ENCODE measurements around the gene EGFLAM.

DNA sequence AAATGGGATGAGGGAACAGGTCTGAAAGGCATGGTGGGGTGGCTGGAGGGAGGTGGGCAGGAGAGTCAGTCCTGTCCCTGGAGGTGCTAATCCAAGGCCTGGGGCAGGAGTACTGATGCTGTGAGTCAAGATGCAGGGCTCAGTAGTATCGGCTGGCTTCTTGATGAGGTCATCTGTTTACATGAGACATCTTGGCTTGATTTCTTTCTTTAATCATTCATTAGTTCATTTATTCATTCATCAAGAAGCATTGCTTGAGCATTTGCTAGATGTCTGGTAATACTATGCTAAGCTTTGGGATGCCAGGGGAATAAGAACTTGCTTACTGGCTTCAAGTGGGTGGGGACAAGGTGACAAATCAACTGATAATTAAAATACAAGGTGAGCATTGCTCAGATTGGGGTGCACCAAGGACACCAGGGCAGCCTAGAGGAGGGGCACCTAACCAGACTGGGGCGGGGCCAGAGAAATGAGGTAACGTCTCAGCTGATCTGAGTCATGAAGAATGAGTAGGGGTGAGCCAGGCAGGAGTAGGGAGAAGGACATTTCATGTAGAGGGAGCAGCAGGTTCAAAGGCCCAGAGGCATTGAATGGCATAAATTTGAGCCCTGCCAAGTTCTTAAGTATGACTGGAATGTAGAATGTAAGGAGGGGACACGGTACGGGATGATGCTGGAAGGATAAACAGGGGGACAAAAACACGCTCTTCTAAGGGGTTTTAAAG is 88.8 kb downstream of the EGFLAM start:
- TF ChIP-seq TAF1 (IDR thresholded peaks at IDR 0.05; ENCODE audit: low read depth) (no peak), REST (IDR thresholded peaks at IDR 0.05; ENCODE audit: borderline replicate concordance) (no peak), EP300 (conservative IDR thresholded peaks at IDR 0.05; ENCODE audit: poor library complexity, severe bottlenecking) (no peak), SMC3 (conservative IDR thresholded peaks at IDR 0.05; ENCODE audit: poor library complexity) (no peak), POLR2AphosphoS5 (IDR thresholded peaks at IDR 0.05) (no peak)
- TF ChIP-seq, protein P1, sequence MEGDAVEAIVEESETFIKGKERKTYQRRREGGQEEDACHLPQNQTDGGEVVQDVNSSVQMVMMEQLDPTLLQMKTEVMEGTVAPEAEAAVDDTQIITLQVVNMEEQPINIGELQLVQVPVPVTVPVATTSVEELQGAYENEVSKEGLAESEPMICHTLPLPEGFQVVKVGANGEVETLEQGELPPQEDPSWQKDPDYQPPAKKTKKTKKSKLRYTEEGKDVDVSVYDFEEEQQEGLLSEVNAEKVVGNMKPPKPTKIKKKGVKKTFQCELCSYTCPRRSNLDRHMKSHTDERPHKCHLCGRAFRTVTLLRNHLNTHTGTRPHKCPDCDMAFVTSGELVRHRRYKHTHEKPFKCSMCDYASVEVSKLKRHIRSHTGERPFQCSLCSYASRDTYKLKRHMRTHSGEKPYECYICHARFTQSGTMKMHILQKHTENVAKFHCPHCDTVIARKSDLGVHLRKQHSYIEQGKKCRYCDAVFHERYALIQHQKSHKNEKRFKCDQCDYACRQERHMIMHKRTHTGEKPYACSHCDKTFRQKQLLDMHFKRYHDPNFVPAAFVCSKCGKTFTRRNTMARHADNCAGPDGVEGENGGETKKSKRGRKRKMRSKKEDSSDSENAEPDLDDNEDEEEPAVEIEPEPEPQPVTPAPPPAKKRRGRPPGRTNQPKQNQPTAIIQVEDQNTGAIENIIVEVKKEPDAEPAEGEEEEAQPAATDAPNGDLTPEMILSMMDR (IDR thresholded peaks at IDR 0.05; ENCODE audit: poor library complexity, severe bottlenecking), result no peak

All from neural cell (in vitro differentiated cells).